Activated CD4-positive, alpha-beta T cell treated with anti-CD3 and anti-CD28 coated beads for 4 hours (primary cell): ENCODE results near the gene EBF3.

Experiments
- DNase-seq, 2 donors: peaks; one replicate each; pipeline ENCODE4 v3.0.0-alpha.2; 2020

The EBF3 gene

GRCh38 chr10:129849853-129850252 lies 114.2 kb downstream of the EBF3 start:
- no peak for DNase-seq

GRCh38 chr10:129849452-129849750 lies 114.7 kb downstream of the EBF3 start:
- DNase-seq, result no peak

- no peak for DNase-seq
These were observed 115.2 kb downstream of the EBF3 start for GRCh38 chr10:129848696-129849451.

GRCh38 chr10:129847741-129848483 lies 116.2 kb downstream of the EBF3 start:
- DNase-seq, result no peak

GRCh38 chr10:129846991-129847391 lies 117.1 kb downstream of the EBF3 start:
- DNase-seq, result no peak

- no peak for DNase-seq
These were observed 118.8 kb downstream of the EBF3 start for GRCh38 chr10:129845111-129845753.

GRCh38 chr10:129844216-129844766 lies 119.8 kb downstream of the EBF3 start:
- DNase-seq, result no peak

GRCh38 chr10:129843702-129844101 lies 120.4 kb downstream of the EBF3 start:
- DNase-seq, result no peak

GRCh38 chr10:129843131-129843541 lies 120.9 kb downstream of the EBF3 start:
- no peak for DNase-seq

GRCh38 chr10:129842031-129842430 lies 122.0 kb downstream of the EBF3 start:
- no peak for DNase-seq

- no peak for DNase-seq
These were observed 122.5 kb downstream of the EBF3 start for GRCh38 chr10:129841590-129841989.

GRCh38 chr10:129841071-129841470 lies 123.0 kb downstream of the EBF3 start:
- no peak for DNase-seq

- no peak for DNase-seq
These were observed 123.9 kb downstream of the EBF3 start for GRCh38 chr10:129840196-129840590.

- no peak for DNase-seq
These were observed 124.5 kb downstream of the EBF3 start for GRCh38 chr10:129839285-129840195.

GRCh38 chr10:129838794-129839193 lies 125.3 kb downstream of the EBF3 start:
- DNase-seq, result no peak

- DNase-seq, result no peak
These were observed 126.0 kb downstream of the EBF3 start for GRCh38 chr10:129837909-129838582.

- no peak for DNase-seq
These were observed 127.8 kb downstream of the EBF3 start for GRCh38 chr10:129836253-129836652.

GRCh38 chr10:129833994-129834739 lies 129.9 kb downstream of the EBF3 start:
- DNase-seq, result no peak

- DNase-seq, result no peak
These were observed 130.6 kb downstream of the EBF3 start for GRCh38 chr10:129833468-129833950.

GRCh38 chr10:129832573-129833467 lies 131.3 kb downstream of the EBF3 start:
- DNase-seq, result no peak
